Measurements from ENCODE around the gene SCGB3A2.

The SCGB3A2 gene

DNA sequence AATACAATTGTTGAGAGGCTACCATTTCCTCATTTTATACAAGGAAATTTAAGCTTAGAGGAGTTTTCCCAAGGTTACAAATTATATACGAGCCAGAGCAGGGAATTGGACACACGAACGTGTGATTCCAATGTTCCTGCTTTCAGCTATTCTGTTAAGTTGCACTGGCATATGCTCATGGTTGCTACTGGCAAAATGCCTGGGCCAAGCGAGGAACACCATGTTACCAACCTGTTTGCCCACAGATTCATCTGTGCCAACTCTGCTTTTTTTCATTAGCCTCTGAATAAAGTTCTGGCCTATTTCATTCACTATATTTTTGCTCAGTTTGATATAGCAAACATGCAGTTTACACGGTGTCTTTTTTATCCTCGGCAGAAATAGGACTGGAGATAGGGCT is 32.9 kb downstream of the SCGB3A2 start:
- DNase-seq: no peak

DNA sequence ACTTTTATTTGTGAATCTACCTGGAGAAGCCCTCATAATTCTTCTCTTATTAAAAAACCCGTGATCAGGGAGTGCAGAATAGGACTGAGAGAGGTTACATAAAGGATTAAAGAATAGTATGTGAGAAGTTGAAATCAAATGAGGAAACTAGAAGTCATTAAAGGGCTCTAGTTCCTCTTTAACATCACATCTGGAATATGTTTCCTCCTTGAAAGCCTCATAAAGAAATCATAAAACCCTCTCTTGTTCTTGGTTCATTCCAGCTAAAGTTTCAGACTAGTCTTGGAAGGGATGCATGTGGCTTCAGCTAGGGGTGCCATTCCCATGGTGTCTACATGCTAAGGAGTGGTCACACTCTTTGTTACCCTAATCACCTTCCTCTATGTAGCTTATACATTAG is 33.5 kb downstream of the SCGB3A2 start:
- DNase-seq: no peak

DNA sequence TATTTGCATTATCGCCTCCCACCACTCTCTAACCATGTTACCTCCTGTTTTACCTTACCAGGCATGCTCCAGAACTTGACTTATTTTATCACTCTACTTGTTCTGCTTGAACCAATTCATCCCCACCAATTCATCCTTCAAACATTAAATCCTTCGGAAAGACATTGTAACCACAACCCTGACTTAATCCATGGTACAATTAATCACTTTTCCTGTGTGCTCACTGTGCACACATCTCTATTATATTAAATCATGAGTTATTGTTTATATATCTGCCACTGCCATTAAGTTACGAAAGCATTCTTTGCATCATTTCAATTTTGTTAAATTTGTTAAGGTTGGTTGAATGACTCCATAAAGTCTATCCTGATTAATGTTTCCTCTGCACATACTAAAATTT is 35.3 kb downstream of the SCGB3A2 start:
- no peak for DNase-seq

DNA sequence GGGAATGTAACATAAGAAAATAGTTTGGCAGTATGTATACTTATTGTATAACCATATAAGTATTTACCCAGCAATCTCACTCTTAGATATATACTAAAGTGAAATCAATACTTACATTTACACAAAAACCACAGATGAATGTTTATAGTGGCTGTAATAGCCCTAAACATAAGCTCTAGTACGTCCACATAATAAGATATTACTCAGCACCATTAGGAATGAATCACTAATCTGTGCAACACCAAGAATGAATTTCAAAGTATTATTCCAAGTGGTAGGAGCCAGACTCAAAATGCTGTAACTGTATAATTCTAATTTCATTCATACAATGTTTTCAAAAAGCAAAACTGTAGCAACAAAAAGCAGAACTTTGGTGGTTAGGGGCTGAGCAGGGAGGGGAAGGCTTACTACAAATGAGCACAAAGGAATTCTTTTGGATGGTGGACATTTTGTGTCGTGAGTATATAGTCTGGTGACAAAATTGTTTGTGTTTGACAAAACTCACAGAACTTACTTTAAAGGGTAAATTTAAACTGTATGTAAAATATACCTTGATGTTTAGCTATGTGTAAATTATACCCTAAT is 39.7 kb downstream of the SCGB3A2 start:
- no peak for DNase-seq

DNA sequence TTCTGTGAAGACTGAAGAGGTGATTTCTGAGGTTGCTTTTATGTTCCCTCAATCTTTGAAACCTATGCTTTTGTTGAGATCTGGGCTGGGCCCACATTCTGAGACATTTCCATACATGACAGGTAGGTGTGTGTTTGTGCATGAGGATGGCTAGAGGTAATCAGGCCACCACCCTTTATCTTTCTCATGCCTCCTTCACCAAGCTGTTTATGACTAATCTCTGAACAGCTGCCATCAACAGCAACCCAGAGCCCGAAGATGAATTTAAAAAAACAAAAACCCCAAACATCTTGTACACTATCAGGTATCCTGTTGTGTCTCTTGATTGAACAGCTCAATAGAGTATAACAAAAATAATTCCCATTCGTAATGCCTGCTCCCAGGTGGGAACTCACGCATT is 40.4 kb downstream of the SCGB3A2 start:
- no peak for DNase-seq

DNA sequence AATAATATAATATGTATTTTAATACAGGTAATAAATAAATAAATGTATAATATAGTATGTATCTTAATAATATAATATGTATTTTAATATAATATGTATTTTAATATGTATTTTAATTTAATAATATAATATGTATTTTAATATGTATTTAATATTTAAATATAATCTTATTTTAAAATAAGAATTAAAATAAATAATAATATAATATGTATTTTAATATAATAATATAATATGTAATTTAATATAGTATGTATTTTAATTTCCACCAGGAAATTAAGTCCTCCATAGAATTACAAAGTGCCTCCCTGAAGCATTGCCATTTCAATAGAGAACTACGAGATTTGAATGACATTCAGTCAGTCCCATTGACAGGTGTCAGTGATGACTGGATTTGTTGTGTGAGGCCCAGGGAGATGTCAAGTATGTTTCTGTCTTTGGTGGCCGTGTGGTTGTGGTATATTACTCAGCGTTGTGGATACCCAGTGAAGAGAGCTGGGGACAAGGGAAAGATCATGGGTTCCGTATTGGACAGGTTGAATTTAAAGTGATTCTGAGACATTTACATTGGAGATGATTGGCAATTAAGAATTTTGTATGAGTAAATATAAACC is 42.0 kb downstream of the SCGB3A2 start:
- DNase-seq: no peak

DNA sequence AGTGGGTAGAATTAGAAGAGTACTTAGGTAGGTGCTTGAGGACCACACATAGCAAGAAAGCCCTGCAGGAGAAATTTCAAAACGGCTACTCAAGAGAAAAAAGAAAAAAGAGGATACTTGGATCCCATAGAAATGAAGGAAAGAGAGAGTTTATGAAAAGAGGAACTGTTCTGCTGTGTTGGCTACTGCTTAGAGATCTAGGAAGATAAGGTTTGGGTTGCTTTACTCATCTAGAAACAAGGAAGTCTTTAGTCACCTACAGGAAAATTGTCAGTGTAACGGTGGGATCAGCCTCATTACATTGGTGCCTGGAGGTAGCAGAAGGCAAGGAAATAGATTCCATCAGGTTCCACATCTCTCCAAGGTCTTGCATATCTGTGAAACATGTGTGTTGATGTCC is 42.6 kb downstream of the SCGB3A2 start:
- DNase-seq: no peak

DNA sequence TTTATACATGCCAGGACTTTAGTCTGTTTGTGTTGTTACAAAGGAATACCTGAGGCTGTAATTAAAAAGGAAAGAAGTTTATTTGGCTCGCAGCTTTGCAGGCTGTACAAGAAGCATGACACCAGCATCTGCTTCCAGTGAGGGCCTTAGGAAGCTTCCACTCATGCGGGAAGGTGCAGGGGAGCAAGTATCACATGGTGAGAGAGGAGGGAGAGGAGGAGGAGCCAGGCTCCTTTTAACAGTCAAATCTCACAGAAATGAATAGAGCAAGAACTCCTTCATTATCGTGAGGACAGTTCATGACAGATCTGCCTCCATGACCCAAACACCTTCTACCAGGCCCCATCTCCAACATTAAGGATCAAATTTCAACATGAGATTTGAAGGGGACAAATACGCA is 46.5 kb downstream of the SCGB3A2 start:
- no peak for DNase-seq

DNA sequence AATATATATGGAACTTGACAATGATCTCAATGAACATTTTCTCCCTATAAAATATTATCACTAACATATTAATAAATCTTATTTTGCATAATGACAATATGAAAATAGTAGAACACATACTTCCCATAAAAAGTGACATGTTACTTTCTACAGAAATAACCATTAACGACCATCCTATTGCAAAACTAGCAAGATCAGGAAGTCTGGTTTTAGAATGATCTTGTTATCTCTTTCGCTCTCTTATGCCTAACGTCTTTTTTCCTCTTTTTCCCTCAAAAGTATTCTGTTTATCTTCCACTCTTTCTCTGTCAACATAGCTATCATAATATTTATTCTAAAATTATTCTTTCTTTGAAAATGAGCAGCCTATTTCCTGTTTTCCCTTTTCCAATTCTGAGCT is 49.4 kb downstream of the SCGB3A2 start:
- DNase-seq: no peak

DNA sequence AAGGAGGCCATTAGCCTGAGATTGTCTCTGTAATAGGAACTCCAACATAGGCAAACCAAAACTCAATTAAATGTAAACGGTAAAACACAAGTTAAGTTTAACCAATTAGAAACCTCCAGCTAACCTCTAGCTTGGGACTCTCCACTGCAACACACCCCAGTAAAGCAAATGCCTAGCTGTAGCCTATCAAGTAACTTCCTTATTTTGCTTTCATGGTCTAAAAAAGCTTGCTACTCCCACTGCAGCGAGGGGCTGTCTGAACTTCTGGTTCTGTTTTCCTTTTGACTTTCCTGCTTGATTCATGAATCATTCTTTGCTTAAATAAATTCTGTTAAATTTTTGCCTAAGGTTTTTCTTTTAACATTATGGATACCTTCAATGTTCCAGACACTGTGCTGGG is 52.3 kb downstream of the SCGB3A2 start:
- DNase-seq: no peak

All from stimulated activated CD4-positive, alpha-beta T cell treated with anti-CD3 and anti-CD28 coated beads, Interleukin-2, amount 100 ng/mL, for 48 hours (primary cell).